Fibroblast of villous mesenchyme (primary cell): ENCODE data around the gene AKAP14. TPM values are rescaled to one million over a fixed set of nuclear protein-coding genes. Genes with fewer than 3 reads are reported as not detected.
"Not testable (repeated sequence)": the region's sequence is repeated elsewhere in the genome, so short reads cannot be mapped to it uniquely, and the experiment has no call there.

ENCODE experiments used
- DNase-seq: peaks from one replicate; pipeline ENCODE4 v3.0.0-alpha.2; 2010; ENCODE audit warnings: low read depth
- H3K4me3 ChIP-seq: 2 replicates; pipeline ENCODE4 v1.5.1; 2011; ENCODE audit warnings: low read depth, mild to moderate bottlenecking, low read length
- total RNA-seq: library from RNA; depleted of rRNA; stranded (reverse); fragments of >200 nt; gene quantifications from 2 replicates; pipeline ENCODE4 v1.2.3, GENCODE V29; 2012
- TF ChIP-seq, protein P1 (sequence below): IDR thresholded peaks from 2 replicates; pipeline ENCODE4 v1.5.1; 2012; ENCODE audit warnings: low read depth, mild to moderate bottlenecking, low read length; ENCODE audit not compliant: insufficient read depth

Gene AKAP14
- total RNA-seq, 1 donor, result not detected

DNA sequence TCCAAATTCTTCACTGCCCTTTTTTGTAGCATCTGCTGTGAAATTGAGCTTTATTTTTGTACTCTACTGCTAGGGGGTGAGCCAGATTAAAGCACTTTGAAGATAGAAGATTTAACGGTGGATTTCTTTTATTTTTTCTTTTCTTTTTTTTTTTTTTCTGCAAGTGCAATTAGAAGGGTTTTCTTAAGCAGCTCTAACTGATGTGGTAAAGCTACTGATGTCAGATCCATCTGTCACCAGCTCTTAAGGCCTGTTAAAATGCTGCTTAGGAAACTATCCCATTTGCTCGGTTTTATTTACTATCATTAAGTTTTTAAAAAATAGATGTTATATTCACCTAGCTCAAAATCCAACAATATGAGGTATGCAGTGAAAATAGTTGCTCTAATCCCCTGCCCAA lies 17.0 kb upstream of the AKAP14 start:
- DNase-seq, result no peak
- TF ChIP-seq, protein P1, sequence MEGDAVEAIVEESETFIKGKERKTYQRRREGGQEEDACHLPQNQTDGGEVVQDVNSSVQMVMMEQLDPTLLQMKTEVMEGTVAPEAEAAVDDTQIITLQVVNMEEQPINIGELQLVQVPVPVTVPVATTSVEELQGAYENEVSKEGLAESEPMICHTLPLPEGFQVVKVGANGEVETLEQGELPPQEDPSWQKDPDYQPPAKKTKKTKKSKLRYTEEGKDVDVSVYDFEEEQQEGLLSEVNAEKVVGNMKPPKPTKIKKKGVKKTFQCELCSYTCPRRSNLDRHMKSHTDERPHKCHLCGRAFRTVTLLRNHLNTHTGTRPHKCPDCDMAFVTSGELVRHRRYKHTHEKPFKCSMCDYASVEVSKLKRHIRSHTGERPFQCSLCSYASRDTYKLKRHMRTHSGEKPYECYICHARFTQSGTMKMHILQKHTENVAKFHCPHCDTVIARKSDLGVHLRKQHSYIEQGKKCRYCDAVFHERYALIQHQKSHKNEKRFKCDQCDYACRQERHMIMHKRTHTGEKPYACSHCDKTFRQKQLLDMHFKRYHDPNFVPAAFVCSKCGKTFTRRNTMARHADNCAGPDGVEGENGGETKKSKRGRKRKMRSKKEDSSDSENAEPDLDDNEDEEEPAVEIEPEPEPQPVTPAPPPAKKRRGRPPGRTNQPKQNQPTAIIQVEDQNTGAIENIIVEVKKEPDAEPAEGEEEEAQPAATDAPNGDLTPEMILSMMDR, result no peak
- H3K4me3 ChIP-seq, result no peak overlapping the region

DNA sequence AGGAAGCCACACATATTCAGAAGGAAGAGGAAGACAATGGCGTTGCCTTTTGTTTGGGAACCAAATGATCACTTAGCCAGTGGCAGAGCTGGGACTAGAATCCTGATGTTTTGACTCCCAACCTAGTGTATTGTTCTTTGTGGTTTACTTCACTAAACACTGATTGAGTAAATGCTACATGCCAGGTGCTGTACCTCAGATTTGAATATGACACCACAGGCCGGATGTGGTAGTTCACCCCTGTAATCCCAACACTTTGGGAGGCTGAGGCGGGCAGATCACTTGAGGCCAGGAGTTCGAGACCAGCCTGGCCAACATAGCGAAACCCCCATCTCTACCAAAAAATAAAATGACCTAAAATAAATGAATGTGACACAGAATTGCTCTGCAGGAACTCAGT lies 15.6 kb upstream of the AKAP14 start:
- TF ChIP-seq, protein P1, result no peak
- DNase-seq, result no peak
- H3K4me3 ChIP-seq, result no peak overlapping the region

DNA sequence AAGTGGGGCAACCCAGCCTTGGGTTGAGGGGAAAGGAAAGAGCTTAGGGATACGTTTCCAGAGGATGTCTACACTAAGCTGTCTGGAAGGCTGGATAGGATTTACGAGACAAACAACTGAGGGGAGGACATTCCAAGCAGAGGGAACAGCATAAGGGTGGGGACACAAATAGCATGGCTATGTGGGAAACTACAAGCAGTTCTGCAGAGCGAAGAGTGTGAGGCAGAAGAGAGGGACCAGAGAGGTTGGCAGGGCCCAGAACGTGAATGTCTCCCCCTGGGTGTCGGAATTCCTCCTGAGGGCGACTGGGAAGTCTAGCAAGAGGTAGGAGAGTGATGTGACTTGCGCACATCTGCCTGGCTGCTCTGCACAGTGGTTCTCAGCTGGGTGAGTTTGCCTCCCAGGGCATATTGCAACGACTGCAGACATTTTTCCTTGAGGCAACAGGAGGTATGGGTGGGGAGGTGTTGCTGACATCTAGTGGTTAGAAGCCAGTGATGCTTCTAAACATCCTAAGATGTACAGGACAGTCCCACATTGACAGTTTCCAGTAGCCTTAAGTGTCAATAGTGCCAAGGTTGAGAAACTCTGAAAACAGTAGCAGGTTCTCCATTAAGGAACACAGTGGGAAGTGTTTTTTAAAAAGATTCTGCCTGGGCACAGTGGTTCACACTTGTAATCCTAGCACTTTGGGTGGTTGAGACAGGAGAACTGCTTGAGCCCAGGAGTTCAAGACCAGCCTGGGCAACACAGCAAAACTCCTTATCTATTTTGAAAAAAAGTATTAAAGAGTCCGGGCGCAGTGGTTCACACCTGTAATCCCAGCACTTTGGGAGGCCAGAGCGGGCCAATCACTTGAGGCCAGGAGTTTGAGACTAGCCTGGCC lies 14.9 kb upstream of the AKAP14 start:
- peak; percentile 69 for DNase-seq
- TF ChIP-seq, protein P1, result peak; percentile 73

DNA sequence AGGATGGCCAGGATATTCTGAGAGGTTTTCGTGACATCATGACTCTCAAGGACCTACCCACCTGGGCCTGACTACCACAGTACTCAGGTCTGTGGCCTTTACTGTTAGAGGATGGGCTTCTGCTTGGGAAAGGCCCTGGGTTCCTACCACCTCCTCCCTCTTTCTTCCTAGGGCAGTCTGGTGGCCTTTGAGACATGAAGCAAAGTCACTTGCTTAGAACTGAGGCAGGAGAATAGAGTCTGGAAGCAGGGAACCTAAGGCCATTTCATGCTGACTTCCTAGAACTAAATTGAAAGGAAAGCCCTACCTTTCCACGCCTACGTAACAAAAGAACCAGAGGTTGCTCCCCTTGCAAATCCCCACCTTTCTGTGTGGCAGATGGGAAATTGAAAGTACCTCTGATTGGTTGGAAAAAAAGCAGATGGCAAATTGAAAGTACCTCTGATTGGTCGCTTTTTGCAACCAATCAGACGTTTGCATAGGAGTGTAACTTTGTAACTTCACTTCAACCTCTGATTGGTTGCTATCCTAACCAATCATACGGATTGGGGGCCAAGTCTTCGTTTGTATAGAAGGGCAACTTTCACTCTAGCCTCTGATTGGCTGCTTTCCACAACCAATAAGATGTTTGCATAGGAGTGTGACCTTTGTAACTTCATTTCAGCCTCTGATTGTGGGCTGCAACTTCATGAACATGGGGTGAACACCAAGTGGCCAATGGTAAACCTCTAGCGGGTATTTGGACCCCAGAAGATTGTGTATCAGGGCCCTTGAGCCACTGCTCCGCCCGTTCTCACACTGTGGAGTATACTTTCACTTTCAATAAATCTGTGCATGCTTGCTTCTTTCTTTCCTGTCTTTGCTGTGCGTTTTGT lies 9.9 kb upstream of the AKAP14 start:
- peak; percentile 64 for DNase-seq
- TF ChIP-seq, protein P1, result no peak
- peak overlapping the region; percentile 25 for H3K4me3 ChIP-seq

More for the DNA sequence above, 14.9 kb upstream of the AKAP14 start:
- H3K4me3 ChIP-seq, result no peak overlapping the region

DNA sequence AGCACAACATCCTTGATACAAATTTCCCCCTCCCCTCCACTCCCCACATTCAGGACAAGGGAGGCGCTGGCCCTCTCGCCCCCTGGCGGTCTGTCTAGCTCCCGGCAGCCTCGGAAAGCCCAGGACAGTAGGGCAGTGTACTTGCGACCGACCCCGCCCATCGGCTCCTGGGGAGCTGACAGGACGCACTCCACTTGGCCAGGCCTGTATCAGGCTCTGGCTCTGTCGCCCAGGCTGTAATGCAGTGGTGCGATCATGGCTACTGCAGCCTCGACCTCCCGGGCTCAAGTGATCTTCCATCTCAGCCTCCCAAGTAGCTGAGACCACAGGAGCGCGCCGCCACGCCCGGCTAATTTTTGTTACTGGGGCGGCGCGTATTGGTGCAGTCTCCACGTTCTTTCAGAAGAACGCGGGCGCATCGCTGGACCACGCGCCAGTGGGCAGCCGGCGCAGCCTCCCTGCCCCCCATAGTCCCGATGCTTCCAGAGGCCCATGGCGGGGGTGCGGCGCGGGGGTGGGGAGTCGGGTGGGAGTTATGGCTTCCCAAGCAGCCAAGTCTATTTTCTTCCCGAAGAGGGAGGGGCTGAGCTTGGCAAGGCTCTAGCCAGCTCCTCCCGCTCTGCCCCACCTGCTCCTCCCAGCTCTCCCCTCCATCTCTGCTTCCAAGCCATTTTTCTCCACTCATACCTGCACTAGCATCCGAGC lies 7.8 kb upstream of the AKAP14 start:
- DNase-seq, result peak; percentile 52
- H3K4me3 ChIP-seq, result peak overlapping the region; percentile 45
- TF ChIP-seq, protein P1, result peak; percentile 62

DNA sequence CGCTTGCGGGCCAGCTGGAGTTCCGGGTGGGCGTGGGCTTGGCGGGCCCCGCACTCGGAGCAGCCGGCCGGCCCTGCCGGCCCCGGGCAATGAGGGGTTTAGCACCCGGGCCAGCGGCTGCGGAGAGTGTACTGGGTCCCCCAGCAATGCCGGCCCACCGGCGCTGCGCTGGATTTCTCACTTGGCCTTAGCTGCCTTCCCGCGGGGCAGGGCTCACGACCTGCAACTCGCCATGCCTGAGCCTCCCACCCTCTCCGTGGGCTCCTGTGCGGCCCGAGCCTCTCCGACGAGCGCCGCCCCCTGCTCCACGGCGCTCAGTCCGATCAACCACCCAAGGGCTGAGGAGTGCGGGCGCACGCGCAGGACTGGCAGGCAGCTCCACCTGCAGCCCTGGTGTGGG lies 5.1 kb upstream of the AKAP14 start:
- DNase-seq, result not testable (repeated sequence)

DNA sequence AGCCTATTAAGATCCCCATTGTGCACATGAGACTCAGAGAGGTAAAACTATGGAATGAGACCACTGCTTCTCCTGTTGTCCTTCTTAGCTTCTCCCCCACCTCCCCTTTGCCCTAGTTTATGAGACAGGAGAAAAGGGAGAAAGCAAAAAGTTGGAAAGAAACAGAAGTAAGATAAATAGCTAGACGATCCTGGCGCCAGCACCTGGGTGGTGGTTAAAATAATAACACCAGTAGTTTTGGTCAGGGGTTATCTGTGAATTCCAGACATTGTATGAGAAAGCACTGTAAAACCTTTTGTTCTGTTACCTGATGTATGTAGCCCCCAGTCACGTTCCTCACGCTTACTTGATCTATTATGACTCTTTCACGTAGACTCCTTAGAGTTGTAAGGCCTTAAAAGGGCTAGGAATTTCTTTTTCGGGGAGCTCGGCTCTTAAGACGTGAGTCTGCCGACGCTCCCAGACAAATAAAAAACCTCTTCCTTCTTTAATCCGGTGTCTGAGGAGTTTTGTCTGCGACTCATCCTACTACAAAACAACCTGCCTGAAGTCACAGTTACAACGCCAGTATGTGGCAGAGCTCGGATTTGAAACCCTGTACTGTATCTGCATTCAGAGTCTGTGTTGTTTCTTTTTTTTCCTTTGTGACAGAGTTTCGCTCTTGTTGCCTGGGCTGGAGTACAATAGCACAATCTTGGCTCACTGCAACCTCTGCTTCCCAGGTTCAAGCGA lies 3.6 kb upstream of the AKAP14 start:
- DNase-seq, result not testable (repeated sequence)

More for the DNA sequence above, 5.1 kb upstream of the AKAP14 start:
- H3K4me3 ChIP-seq, result not testable (repeated sequence)

More for the DNA sequence above, 3.6 kb upstream of the AKAP14 start:
- not testable (repeated sequence) for H3K4me3 ChIP-seq
